HG03469 (cell line): ENCODE measurements around the gene SOHLH1.
"Not testable (repeated sequence)": the region's sequence is repeated elsewhere in the genome, so short reads cannot be mapped to it uniquely, and the experiment has no call there.

Experiments
- ATAC-seq: cut with Tn5 transposase; IDR thresholded peaks from one replicate; pipeline ENCODE4 v1.9.1; 2021; ENCODE audit warnings: mild to moderate bottlenecking, moderate library complexity, moderate number of reproducible peaks; ENCODE audit not compliant: unreplicated experiment

The SOHLH1 gene

DNA sequence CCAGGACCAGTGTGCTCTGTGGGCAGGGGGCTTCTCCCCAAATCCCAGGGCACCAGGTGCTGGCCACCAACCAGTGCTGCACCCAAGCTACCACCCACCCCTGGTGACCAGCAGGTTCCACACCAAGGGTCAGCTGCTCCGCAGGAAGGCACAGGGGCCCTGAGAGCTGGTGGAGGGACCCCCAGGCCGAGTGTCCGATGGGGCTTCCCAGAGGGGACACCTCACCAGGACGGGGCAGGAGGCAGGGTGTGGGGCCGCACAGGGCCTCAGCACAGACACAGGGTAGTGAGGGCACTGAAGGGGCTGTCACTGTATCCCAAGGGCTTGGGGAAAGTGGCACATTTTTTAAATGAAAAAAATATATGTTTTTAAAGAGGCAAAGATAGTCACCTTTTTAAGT lies 18.1 kb downstream of the SOHLH1 start:
- no peak for ATAC-seq

DNA sequence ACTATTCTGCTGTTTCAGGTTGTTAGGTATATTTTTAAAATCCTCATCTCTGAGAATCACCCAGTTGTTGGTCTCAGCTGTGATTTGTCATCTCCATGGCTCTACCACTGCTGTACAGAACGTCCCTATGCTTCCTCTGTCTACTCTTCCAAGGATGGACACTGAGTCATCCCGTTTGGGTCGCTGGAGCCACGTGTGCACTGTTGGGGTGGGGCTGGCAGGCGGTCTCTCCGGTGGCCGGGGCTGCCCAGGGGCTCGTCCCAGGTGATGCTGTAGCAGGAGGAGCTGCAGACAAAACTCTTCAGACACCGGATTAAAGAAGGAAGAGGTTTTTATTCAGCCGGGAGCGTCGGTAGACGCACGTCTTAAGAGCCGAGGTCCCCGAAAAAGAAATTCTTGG lies 19.2 kb downstream of the SOHLH1 start:
- ATAC-seq: no peak

DNA sequence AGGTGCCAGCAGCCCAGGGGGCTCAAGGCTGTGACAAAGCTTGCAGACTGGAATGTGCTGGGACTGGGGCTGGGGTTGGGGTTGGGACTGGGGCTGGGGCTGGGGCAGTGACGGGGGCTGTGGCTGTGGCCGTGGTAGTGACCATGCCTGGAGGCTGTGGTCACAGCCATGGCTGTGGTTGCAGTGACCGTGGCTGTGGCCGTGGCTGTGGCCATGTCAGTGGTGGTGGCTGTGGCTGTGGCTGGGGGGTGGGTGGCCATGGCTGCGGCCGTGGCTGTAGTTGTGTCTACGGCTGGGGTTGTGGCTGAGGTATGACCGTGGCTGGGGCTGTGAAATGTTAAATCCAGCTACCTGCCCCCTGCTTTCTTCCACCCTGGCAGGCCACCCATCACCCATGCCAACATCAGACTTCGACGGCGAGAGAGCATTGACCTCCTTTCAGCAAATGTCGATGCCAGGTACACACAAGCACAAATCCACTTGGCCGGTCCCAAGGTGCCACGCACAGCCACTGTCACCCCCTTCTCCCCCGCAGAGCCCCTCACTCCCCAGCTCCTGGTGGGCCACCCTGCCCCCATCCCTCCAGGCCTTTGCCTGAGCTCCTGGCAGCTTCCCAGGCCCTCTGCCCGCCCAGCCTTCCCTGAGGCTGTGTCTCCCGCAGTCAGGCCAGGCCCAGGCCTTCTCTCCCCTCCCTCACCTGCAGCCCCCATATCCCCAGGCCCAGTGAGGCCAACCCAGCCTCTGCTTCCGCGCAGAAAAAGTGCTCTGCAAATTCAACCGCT lies 20.9 kb downstream of the SOHLH1 start:
- no peak for ATAC-seq

DNA sequence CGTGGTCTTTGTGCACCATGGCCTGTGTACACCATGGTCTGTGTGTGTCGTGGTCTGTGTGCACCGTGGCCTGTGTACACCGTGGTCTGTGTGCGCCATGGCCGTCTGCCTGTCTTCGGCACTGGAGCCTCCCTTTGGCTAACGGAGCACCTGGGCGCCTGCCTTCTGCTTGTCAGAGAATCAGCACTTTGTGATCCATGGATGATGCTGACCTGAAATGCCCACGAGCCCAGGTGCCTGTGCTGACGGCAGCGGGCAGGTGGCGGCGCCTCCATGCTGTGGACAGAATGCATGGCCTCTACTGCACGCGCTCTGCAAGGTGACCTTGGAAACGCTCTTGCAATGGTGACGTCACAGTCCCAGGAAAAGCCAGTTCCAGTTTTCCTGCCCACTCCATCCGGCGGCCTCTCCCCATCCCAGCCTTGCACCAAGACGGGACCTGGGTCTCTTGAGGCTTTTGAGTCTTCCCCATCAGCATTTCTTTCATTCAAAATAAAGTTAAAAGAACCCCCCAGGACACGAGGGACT lies 21.6 kb downstream of the SOHLH1 start:
- ATAC-seq: no peak

DNA sequence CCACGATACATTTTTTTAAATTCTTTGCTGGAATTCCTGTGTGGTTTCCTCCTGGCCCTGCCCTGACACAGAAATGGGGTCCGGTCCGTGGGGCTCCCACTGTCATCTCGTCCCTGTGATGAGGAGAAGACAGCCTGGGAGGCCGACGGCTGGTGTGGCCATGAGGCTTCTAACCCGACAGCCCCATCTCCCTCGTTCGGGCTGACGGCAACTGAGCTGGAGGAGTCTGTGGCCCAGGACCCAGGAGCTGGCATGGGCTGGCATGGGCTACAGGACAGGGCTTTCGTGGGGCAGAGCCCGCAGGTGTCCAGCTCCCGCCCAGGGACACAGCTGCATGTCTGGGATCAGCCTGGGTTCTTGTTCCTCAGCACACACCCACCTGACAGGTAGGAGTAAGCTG lies 22.4 kb downstream of the SOHLH1 start:
- no peak for ATAC-seq

DNA sequence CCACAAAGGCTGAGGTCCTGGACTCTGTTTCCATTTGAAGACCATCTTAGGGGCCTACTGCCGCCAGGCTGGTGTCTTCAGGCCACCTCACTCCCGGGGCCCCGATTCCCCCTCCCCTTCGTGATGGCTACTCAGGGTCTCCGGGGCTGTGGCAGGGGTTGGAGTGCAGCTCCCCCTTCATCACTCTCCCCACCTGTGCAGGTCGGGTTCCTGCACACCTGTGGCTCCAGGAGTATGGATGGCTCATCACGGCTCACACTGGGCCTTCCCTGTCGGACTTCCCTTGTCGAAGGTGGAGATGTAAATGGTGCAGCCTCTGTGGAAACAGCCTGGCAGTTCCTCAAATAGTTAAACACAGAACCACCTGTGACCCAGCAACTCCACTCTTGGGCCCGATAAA lies 24.3 kb downstream of the SOHLH1 start:
- ATAC-seq: no peak

DNA sequence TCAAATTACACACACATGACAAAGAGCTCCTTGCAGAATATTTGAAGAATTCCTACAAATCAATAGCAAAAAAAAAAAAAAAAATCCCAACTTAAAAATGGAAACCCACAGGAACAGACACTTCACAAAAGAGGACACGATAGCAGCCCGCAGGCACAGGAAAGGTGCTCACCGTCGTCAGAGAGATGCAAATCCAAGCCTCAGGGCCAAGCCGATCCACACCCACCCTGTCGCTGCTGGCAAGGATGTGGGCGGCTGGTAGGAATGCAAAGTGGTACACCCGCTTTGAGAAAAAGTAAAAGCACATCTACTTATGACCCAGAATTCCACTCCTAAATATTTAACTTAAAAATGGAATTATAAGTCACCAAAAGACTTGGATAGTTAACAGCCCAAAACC lies 25.3 kb downstream of the SOHLH1 start:
- ATAC-seq: no peak

DNA sequence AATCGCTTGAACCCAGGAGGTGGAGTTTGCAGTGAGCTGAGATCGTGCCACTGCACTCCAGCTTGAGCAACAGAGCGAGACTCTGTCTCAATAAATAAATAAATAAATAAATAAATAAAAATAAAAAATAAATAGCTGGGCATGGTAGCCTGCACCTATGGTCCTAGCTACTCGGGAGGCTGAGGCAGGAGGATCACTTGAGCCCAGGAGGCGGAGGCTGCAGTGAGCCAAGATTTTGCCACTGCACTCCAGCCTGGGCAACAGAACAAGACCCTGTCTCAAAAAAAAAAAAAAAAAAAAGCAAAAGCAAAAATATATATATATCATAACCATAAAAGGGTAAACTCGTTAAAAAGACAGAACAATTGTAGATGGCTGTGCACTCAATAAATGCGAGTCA lies 26.5 kb downstream of the SOHLH1 start:
- not testable (repeated sequence) for ATAC-seq

DNA sequence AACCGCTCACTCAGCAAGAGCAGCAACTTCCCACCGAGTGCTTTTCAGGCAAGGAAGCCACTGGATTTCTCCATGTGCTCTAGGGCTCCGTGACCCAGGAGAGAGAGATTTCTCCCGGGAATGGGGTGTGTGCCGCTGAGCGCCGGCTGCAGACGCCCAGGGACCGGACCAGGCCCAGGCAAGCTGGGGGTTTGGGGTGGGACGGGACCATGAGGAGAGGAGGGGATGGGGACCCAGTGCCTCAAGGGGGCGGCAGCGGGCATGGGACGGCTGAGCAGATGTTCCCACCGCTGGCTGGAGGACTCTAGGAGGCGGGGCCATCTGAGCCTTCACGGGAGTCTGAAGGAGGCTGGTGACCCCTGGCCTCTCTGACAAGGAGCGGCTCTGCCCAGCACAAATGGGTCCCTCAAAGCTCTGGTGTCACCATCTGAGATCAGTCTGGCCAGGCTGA lies 27.7 kb downstream of the SOHLH1 start:
- ATAC-seq: no peak

DNA sequence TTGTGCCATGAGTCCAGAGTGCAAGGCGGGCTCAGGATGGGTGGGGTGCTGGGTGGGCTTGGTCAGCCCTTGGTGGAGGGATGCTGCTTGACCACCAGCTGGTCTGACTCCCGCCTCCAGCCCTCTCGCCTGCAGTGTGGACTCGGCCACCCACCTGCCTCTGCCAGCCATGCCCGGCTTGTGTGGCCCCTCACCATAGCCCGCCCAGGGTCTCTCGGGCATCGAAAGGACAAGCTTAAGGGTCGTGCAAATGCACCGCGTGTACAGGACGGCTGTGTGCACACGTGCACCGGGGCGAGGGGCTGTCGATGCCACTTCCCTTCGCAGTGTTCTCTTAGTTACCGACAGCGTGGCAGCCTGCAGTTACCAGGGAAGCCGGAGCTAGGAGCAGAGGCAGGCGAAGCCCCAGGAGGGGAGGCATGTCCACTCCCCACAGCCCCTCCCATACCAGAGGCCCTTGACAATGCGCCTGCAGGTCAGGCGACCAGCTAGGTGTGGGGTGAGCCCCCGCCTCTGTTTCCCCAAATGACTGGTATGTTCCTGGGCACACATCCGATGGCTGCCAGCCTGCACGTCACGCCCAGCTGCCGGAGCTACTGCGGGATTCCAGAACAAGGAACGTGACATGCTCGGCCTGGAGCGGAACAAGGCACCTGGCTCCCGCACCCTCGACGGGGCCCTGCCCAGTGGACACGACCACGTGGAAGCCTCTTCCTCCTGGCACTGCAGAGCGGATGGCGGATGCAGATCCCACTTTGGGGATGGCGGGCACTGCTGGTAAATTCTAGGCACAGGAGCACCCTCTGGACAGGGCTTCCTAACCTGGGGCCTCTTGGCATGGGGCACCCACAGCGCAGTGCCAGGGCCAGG lies 28.3 kb downstream of the SOHLH1 start:
- ATAC-seq: no peak

DNA sequence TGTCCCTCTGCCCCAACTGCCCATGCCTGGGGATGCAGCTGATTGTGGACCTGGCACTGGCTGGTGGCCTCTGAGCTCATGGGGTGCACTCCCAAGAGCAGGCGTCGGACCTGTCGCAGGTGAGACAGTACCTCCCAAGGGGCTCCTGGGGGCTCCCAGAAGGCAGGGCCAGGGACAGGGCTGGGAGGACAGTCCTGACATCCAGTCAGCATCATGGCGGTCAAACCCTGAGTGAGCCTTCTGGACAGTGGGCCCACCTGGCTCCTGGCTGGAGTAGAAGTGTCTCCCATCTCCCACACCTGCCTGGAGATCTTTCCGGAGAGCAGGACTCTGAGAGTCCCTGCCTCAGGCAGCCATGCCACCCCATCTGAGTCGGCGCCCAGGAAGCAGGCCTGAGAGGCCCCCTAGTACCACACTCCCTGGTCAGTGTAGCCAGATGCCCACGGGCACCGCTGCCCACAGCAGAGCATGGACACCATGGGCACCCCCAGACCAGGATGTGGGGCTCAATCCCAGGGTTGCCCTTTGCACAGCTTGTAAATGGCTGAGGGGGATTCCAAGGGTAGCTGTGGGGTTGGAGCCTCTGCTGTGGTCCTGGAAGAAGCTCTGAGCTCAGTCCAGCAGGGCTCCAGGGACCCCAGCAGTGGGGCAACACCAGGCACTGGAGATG lies 29.5 kb downstream of the SOHLH1 start:
- ATAC-seq: no peak

DNA sequence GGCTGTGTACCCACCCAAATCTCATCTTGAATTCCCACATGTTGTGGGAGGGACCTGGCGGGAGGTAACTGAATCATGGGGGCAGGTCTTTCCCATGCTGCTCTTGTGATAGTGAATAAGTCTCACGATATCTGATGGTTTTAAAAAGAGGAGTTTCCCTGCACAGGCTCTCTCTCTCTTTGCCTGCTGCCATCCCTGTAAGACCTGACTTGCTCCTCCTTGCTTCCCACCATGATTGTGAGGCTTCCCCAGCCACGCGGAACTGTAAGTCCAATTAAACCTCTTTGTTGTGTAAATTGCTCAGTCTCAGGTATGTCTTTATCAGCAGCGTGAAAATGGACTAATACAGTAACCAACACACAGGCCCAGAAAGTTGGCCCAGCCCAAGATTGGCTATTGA lies 30.3 kb downstream of the SOHLH1 start:
- not testable (repeated sequence) for ATAC-seq

DNA sequence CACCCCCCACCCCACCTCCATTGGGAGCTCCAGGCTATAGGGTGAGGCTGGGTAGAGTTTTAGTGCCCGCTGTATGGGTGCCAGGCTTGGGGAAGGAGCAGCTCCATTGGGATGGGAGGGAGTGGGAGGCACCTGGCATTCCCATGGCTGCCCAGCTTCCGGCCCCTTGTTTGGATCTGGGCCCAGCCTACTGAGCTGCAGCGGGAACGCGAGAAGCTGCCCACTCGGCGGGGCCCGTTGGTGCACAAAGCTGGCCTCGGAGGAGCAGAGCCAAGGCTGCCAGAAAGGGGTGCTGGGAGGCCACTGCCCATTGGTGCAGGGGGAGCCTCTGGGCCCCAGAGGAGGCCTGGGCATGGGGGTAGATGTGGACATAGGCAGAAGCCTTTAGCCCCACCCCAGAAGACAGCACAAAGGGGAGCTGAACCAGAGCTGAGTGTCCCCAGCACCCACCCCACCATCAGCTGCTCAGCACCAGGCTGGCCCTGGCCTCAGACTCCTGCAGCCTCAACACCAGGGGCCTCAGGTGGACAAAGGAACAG lies 31.7 kb downstream of the SOHLH1 start:
- ATAC-seq: no peak

DNA sequence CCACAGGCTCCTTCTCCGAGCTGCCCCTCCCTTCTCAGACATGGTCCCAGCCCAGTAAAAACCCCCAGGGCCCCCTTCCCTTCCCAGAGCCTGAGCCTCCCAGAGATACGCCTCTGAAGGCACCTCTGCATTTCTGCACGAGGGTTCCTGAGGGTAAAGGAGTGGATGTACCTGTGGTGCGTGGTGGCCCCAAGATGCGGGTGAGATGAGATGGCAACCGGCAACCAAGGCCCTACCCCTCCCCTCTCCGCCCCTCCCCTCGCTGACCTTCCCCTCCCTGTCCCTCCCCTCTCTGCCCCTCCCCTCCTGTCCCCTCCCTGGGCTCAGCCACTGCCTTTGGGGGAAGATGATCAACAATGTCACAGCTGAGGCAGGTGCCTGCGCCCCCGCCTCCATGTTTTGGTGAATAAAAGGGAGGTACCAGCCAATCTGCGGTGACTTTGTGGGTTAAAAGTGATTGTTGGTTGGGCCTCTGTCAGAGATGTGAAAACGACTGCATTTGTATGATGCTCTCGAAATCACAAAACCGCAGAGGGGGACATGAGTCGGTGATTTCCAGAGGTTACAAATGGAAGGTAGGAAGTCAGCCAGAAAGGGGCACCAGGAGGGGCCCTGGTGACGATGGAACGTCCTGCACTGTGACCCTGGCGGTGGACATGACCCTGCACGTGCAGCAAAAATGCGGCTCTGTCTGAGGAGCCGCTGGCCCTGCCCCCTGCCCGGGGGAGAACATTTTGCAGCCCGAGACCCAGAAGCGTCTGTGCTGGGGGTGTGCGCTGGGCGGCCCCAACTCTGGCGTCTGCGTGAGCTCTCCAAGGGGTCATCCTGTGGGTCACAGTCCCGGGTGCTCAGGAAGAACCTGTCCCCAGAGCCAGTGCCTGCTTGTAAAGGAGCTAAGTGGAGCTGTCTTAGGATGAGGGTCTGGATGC lies 32.5 kb downstream of the SOHLH1 start:
- no peak for ATAC-seq

DNA sequence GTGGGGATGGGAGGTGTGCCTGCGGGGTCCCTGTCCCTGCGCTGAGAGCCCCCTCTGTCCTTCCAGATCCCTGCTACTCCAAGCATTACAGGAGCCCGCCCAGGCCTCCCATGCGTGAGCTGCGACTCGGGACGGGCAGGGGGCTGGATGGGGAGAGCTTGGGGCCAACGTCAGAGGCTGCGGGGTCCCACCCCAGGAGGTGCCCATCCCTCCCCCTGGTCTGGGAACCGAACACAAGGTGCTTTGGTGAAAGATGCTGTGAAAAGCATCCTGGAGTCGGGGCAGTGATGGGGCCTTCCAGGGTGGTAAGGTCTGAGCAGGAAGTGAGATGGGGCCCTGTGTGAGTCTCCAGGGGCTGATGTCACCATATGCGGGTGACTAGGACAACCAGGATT lies 33.5 kb downstream of the SOHLH1 start:
- no peak for ATAC-seq

DNA sequence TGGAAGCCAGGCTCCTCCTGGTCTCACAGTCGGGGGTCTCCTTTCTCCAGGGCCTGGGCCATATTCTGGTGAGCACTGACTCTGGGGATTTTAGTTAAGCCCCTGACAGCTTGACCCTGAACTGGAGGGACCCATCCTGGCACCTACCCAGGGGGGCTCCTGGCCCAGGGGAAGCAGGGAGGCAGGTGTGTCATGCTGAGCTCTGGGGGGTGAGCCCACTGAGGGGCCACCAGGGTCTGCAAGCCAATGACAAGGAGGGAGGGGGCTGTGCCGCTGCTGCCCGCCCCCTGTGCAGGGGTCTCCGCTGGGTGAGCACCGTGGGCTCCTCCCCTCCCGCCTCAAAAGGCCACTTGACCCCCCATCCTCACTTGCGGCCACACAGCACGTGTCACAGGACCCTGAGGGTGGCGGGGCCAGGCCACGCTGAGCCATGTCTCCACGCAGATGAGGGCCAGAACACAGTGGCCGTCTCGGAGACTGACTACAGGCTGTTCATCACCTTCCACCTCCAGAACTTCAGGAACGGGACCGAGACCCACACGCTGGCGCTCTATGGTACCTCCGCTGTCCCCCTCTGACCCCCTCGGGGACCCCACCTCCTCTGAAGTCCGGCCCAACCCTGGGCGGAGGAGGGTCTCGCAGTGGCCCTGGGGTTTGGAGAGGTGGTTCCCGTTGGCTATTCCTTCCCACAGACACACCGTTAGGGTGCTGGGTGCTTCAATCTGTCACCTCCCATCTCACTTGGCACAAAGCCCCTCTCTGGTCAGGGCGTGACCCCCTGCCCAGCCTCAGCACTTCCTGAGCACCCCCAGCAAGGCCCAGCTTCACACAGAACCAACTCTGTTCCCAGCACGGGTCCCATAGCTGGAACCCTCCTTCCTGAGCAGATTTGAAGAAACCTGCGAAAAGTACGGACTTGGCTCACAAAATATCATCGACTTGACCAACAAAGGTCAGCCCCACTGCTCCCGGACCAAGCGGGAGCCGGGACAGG lies 34.2 kb downstream of the SOHLH1 start:
- no peak for ATAC-seq

DNA sequence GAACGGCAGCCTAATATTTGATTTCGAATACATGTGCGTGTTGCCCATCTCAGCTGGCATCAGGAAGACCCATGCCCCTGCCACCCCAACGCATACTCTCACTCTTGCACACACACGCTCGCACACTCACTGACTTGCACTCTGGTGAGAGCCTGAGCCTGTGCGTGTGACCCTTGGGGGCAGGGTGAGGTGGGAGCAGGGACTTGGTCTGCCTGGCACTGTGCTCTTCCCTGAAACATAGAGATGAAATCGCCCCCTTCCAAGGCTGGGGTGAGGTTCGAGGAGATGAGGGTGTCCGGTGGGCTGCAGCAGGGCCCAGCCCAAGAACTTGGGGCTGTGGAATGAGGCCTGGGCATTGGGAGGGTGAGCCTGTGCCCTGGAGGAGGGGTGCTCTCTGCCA lies 35.0 kb downstream of the SOHLH1 start:
- ATAC-seq: no peak

DNA sequence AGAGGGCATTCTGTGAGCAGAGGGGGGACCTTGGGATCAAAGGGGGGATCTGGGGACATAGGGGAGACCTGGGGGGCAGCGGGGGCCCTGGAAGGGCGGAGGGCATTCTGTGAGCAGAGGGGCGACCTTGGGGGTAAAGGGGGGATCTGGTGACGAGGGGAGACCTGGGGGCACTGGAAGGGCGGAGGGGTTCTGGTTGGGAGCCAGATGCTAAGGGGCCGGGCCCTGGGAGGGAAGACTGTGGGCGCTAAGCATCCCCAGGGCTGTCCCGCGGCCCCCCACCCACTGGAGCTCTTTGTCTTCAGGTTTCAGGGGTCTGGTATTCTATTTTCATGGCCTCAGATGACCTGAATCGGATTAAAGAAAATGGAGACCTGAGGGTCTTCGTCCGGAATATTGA lies 35.4 kb downstream of the SOHLH1 start:
- no peak for ATAC-seq

DNA sequence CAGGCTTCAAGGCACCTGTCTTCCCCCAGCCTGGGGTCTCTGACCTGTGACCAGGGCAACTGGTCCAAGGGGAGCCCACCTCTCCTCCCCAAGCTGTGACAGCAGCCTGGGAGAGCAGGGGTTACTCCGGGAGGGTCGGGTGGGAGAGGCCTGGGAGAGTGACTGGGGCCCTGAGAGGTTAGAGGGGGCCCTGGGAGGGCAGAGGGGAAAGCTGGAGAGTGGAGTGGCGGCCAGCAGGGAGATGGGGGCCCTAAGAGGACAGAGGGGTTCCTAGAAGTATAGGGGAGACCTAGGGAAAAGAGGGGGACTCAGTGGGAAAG lies 35.9 kb downstream of the SOHLH1 start:
- no peak for ATAC-seq
